Loucy (cell line): Measurements from ENCODE around the gene EVX1.

ENCODE experiments used
- H2AFZ ChIP-seq: fragments of 200-600 bp; sonication (generic); 2 replicates; pipeline ENCODE4 v1.6.0; 2016; ENCODE audit warnings: antibody characterized with exemption, mild to moderate bottlenecking, low read length, moderate library complexity
- H3F3A ChIP-seq: fragments of 200-600 bp; 2 replicates; pipeline ENCODE4 v1.6.0; 2016; ENCODE audit warnings: antibody characterized with exemption, low read depth, mild to moderate bottlenecking
- H3K27me3 ChIP-seq: fragments of 200-600 bp; sonication (generic); 2 replicates; pipeline ENCODE4 v1.6.1; 2014; ENCODE audit warnings: low read length, mild to moderate bottlenecking; ENCODE audit not compliant: insufficient read depth, poor library complexity, severe bottlenecking
- H3K36me3 ChIP-seq: fragments of 200-600 bp; sonication (generic); 2 replicates; pipeline ENCODE4 v1.6.1; 2016; ENCODE audit warnings: low read length; ENCODE audit not compliant: insufficient read depth
- H3K4me1 ChIP-seq: fragments of 200-600 bp; sonication (generic); 2 replicates; pipeline ENCODE4 v1.5.1; 2014; ENCODE audit warnings: low read length, mild to moderate bottlenecking; ENCODE audit not compliant: insufficient read depth, poor library complexity, severe bottlenecking
- H3K4me2 ChIP-seq: fragments of 200-600 bp; sonication (generic); 2 replicates; pipeline ENCODE4 v1.6.0; 2014; ENCODE audit warnings: antibody characterized with exemption, low read length, low read depth, mild to moderate bottlenecking; ENCODE audit not compliant: poor library complexity, severe bottlenecking
- H3K4me3 ChIP-seq: fragments of 200-600 bp; sonication (generic); 2 replicates; pipeline ENCODE4 v1.5.1; 2014; ENCODE audit warnings: low read length, mild to moderate bottlenecking, mixed read lengths; ENCODE audit not compliant: poor library complexity, severe bottlenecking
- H3K79me2 ChIP-seq: fragments of 200-600 bp; sonication (generic); 2 replicates; pipeline ENCODE4 v1.6.1; 2014; ENCODE audit warnings: low read length; ENCODE audit not compliant: insufficient read depth
- H3K9ac ChIP-seq: fragments of 200-600 bp; sonication (generic); 2 replicates; pipeline ENCODE4 v1.6.0; 2014; ENCODE audit warnings: mild to moderate bottlenecking, low read depth, low read length, moderate library complexity; ENCODE audit not compliant: poor library complexity, severe bottlenecking
- H3K9me2 ChIP-seq: fragments of 200-600 bp; sonication (generic); replicated peaks from 2 replicates; pipeline ENCODE4 v1.6.1; 2016; ENCODE audit warnings: low read depth, low read length, mixed read lengths
- H3K9me3 ChIP-seq: fragments of 200-600 bp; sonication (generic); 2 replicates; pipeline ENCODE4 v1.6.1; 2014; ENCODE audit warnings: mild to moderate bottlenecking, antibody characterized with exemption, low read length, low read depth; ENCODE audit not compliant: insufficient read depth
- H4K20me1 ChIP-seq: fragments of 200-600 bp; sonication (generic); 2 replicates; pipeline ENCODE4 v1.6.0; 2014; ENCODE audit warnings: antibody characterized with exemption, low read length, mild to moderate bottlenecking; ENCODE audit not compliant: insufficient read depth, poor library complexity, severe bottlenecking
- CTCF ChIP-seq: fragments of 200-600 bp; sonication (generic); conservative IDR thresholded peaks from 2 replicates; pipeline ENCODE4 v1.5.1; 2014; ENCODE audit warnings: mild to moderate bottlenecking, antibody characterized with exemption, low read length
- EZH2phosphoT487 ChIP-seq: fragments of 200-600 bp; IDR thresholded peaks from 2 replicates; pipeline ENCODE4 v1.6.1; 2018; ENCODE audit warnings: antibody characterized with exemption, mild to moderate bottlenecking, moderate library complexity, borderline replicate concordance

The EVX1 gene

GRCh38 chr7:27251136-27251651 lies 8.6 kb downstream of the EVX1 start:
- no peak for TF ChIP-seq CTCF
- no peak for TF ChIP-seq EZH2phosphoT487
- Histone ChIP-seq H3K36me3 (no peaks in the 10 kb centered on the region), H3K9me2 (no peaks in the 10 kb centered on the region), H4K20me1 (no peaks in the 10 kb centered on the region), H3K9ac (no peak overlapping the region), H3K4me1 (no peaks in the 10 kb centered on the region), H3F3A (no peaks in the 10 kb centered on the region), H3K27me3 (no peaks in the 10 kb centered on the region), H3K79me2 (no peaks in the 10 kb centered on the region), H2AFZ (no peak overlapping the region), H3K4me3 (no peak overlapping the region), H3K9me3 (no peaks in the 10 kb centered on the region), H3K4me2 (no peak overlapping the region)

GRCh38 chr7:27251652-27252590 lies 9.3 kb downstream of the EVX1 start:
- H4K20me1 ChIP-seq, result no peaks in the 10 kb centered on the region
- TF ChIP-seq EZH2phosphoT487 (no peak), CTCF (no peak)
- H3K79me2 ChIP-seq, result no peaks in the 10 kb centered on the region
- H3K4me3 ChIP-seq, result no peak overlapping the region
- no peaks in the 10 kb centered on the region for H3K27me3 ChIP-seq
- no peaks in the 10 kb centered on the region for H3K9me3 ChIP-seq
- no peak overlapping the region for H3K4me2 ChIP-seq
- H3F3A ChIP-seq, result no peaks in the 10 kb centered on the region
- no peaks in the 10 kb centered on the region for H3K36me3 ChIP-seq
- no peak overlapping the region for H2AFZ ChIP-seq
- no peak overlapping the region for H3K9ac ChIP-seq
- no peaks in the 10 kb centered on the region for H3K4me1 ChIP-seq
- H3K9me2 ChIP-seq, result no peaks in the 10 kb centered on the region

- no peaks in the 10 kb centered on the region for H3K27me3 ChIP-seq
- H3K4me2 ChIP-seq, result no peak overlapping the region
- no peaks in the 10 kb centered on the region for H3K36me3 ChIP-seq
- no peaks in the 10 kb centered on the region for H3K4me1 ChIP-seq
- no peaks in the 10 kb centered on the region for H4K20me1 ChIP-seq
- no peaks in the 10 kb centered on the region for H3K9me2 ChIP-seq
- no peaks in the 10 kb centered on the region for H3K9me3 ChIP-seq
- H3K79me2 ChIP-seq, result no peaks in the 10 kb centered on the region
- TF ChIP-seq EZH2phosphoT487, result no peak
- TF ChIP-seq CTCF, result no peak
- no peak overlapping the region for H2AFZ ChIP-seq
- no peak overlapping the region for H3K4me3 ChIP-seq
- no peaks in the 10 kb centered on the region for H3F3A ChIP-seq
- no peak overlapping the region for H3K9ac ChIP-seq
Observed at GRCh38 chr7:27254625-27255024, 12.0 kb downstream of the EVX1 start.
